A549 treated with Hydrocortisone at 1 μM for 4 hours (cell line): Measurements from ENCODE around the gene DNAJC25. TPM values are rescaled to one million over a fixed set of nuclear protein-coding genes. Genes with fewer than 3 reads are reported as not detected.

Experiments used
- total RNA-seq: library from RNA; stranded (reverse); fragments of 200-300 nt; extraction: Qiagen RNA extraction; gene quantifications from 5 replicates; pipeline ENCODE4 v1.2.3, GENCODE V29; 2022

Gene DNAJC25
- total RNA-seq, result 10.8 to 11.6 TPM (median 11.3 TPM) in 5 replicates

DNA sequence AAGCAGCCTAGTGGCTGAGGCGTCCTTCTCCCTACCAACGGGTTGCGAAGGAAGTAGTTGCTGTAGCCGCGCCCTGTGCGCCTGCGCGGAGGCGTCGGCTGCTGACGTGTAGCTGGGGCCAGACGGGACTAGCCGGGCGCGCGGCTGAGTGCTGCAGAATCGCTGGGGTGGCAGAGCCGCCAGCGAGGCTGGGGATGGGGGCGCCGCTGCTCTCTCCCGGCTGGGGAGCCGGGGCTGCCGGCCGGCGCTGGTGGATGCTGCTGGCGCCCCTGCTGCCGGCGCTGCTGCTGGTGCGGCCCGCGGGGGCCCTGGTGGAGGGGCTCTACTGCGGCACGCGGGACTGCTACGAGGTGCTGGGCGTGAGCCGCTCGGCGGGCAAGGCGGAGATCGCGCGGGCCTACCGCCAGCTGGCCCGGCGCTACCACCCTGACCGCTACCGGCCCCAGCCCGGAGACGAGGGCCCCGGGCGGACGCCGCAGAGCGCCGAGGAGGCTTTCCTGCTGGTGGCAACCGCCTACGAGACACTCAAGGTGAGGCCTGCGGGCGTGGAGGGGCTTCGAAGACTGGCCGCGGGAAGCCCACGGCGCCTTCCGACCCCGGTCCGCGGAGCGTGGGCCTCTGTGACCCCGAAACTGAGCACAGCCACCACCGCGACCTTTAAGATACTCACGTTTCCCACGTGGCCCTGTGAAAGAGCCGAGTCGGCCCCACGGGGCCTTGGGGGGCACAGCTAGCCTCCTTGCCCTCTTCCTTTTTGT, at the start of gene DNAJC25:
TSS of gene DNAJC25 (plus strand) at position 121 of the 758 bp plus-strand sequence. CDS start at position 195, 74 bp downstream.

DNA sequence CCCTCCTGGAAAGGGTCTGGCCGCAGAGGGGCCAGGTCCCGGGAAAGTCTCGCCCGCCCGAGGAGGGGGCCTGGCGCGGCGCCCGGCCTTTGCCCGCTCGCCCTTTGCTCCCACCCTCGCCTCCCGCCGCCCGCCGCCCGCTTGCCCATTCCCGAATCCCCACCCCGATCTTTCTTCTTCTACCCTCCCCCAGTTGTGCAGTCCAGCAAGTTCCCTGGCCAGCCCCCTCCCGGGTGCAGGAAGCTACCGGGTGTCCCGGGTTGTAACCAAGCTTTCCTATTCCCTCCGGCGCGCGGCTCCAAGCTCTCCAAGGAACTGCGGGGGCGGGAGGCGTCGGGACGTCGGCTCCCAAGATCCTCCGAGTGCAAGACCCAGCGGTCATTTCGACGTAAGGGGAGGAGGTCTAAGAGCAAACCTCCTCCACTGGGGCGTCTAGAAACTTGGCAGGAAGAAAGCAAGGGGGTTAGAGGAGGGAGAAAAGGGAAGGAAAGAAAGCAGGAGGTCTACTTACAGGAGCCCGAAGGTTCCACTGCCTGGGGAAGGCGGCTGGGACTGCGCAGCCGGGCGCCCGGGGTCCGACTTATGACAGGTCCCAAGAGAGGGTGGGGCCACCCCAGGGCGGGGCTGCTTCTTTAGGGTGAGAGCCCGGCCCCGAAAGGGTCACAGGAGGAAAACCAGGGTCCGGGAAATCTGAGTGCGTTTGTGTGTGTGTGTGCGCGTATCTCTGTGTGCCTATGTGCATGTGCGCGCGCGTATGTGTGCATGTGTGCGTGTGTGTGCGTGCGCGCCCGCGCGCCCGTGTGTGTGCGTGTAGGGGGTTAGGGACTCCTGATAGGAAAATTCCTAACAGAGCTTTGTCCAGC, 31.8 kb upstream of the DNAJC25 start, which contains the start of gene PTGR1:
TSS of gene PTGR1 (minus strand) at position 556 of the 863 bp plus-strand sequence. CDS start 2,225 bp downstream, outside the sequence.

DNA sequence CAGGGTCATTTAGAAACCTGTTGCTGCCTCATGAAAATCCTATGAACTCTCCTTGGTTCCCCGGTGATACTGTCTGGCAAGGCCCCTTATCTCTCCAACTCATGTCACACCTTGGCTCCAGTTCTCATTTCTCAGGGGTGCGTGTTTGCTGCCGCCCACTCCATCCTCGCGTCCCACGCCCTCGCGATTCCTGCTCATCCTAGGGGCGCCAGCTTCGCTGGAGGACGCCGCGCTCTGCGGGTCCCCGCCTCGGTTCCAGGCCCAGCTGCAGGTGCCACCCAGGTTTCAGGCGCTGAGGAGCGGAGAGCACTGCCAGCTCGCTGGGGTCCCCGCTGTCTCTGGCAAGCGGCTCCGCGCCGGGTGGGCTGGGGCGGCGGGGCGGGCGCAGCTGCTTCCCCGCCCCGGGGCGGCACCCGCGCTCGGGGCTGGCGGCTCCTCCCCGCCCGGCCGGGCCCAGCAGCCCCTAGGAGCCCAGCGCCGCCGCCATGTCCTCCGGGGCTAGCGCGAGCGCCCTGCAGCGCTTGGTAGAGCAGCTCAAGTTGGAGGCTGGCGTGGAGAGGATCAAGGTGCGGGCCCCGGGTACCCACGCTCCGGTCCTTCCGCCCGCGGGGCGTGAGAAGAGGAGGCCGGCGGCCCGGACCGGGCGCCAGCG, 30.1 kb downstream of the DNAJC25 start, which contains the start of gene GNG10:
TSS of gene GNG10 (plus strand) at position 456 of the 652 bp plus-strand sequence. CDS start at position 486, 30 bp downstream.

Other genes with a start within 250 kb of the DNAJC25 start
- gene ECPAS, start 147.0 kb upstream of the DNAJC25 start, total RNA-seq, result 35.9 to 51.6 TPM (median 39.3 TPM) in 5 replicates
- gene ZNF483, start 106.2 kb upstream of the DNAJC25 start, total RNA-seq, result 0.18 to 0.94 TPM (median 0.49 TPM) in 5 replicates
- 310 to 351 TPM (median 322 TPM) in 5 replicates for gene PTGR1, start 31.7 kb upstream of the DNAJC25 start, total RNA-seq
- gene GNG10, start 30.3 kb downstream of the DNAJC25 start, total RNA-seq, result 53.9 to 69.6 TPM (median 59.4 TPM) in 5 replicates
- gene SHOC1, start 163.6 kb downstream of the DNAJC25 start, total RNA-seq, result 0.02 TPM in 1 of 5 replicates, not detected in the others